GM21825 (cell line): Measurements from ENCODE around the gene COLGALT1.
"Not testable (repeated sequence)": the region's sequence is repeated elsewhere in the genome, so short reads cannot be mapped to it uniquely, and the experiment has no call there.

Experiments used
- ATAC-seq: cut with Tn5 transposase; IDR thresholded peaks from one replicate; pipeline ENCODE4 v1.9.1; 2021; ENCODE audit warnings: mild to moderate bottlenecking, moderate library complexity; ENCODE audit not compliant: unreplicated experiment

The COLGALT1 gene

DNA sequence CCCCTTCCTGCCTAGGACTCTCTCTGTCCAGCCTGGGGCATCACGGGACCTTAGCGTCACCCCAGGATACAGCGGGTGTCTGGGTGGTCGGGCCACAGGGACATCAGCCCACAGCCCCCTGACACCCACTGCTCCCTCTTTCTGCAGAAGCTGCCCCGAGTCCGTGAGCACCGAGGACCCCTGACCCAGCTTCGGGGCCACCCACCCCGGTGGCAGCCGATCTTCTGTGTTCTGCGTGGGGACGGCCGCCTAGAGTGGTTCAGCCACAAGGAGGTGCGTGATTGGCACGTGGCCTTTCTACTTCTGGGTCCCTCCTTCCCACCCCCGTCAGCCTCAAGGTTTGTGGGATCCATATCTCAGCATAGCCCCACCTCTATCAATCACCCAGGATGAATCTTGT lies 23.3 kb upstream of the COLGALT1 start:
- ATAC-seq, result no peak

- ATAC-seq, result no peak
These were observed 22.9 kb upstream of the COLGALT1 start for GRCh38 chr19:17532557-17532956.

- no peak for ATAC-seq
These were observed 20.7 kb upstream of the COLGALT1 start for GRCh38 chr19:17534767-17535166.

- no peak for ATAC-seq
These were observed 18.5 kb upstream of the COLGALT1 start for GRCh38 chr19:17536955-17537354.

- ATAC-seq, result no peak
These were observed 16.7 kb upstream of the COLGALT1 start for GRCh38 chr19:17538684-17539237.

- peak; percentile 61 for ATAC-seq
These were observed 16.0 kb upstream of the COLGALT1 start for GRCh38 chr19:17539238-17540117.

- no peak for ATAC-seq
These were observed 15.3 kb upstream of the COLGALT1 start for GRCh38 chr19:17540174-17540573.

DNA sequence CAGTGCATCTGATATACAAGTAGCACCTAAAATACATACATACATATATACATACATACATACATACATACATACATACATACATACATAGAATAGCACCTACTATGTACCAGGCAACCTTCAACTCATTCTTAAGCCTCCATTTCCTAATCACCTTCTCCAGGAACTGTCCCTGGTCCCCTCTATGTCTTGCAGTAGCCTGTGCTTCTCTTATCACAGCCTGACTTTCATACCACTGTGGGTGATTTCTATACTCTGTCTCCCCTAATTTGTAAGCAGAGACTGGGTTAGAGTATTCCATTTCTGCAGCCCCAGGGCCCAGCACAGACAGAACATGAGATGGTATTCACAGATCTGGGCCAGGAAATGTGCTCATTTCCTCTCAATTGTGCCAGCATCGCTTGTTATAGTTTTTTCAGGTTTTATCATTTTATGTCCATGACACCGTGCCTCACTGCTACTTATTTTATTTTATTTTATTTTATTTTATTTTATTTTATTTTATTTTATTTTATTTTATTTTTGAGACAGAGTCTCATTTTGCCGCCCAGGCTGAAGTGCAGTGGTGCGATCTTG lies 14.2 kb upstream of the COLGALT1 start:
- no peak for ATAC-seq

DNA sequence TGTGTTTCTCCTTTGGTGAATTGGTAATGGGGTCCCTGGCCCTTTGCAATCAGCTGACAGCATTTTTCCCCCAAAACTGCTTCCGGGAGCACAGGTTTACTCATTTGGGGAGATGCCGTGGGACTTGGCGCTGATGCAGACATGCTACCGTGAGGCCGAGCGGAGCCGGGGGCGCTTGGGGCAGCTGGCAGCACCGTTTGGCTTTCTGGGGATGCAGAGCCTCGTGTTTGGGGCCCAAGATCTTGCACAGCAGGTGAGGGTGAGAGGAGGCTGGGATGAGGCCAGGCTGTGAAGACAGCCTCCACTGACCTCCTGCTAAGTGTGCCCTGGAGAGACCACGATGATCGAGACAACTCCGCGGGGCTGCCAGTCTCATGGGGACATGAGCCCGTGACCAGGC lies 13.4 kb upstream of the COLGALT1 start:
- ATAC-seq, result no peak

GRCh38 chr19:17542793-17543582 lies 12.5 kb upstream of the COLGALT1 start:
- no peak for ATAC-seq

GRCh38 chr19:17543986-17544385 lies 11.5 kb upstream of the COLGALT1 start:
- ATAC-seq, result no peak

GRCh38 chr19:17544418-17544817 lies 11.0 kb upstream of the COLGALT1 start:
- ATAC-seq, result no peak

DNA sequence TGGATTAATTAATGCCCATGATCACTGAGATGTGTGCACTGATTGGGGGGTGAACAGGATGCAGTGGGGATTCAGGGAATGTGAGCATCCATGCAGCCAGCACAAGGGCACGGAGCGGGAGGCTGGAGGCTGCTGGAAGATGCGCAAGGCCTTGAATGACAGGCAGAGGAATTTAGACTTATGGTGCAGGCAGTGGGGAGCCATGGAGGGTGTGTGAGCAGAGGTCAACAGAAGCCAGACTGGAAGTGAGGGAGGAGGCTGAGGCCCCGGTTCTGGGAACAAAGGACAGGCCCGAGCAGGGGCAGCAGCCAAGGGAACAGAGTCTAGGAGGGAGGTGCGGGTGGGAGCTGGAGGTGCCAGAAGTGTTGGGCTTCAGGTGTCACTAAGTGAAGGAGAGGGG lies 7.3 kb upstream of the COLGALT1 start:
- ATAC-seq, result no peak

- ATAC-seq, result no peak
These were observed 6.2 kb upstream of the COLGALT1 start for GRCh38 chr19:17549085-17549740.

GRCh38 chr19:17550076-17550667 lies 5.3 kb upstream of the COLGALT1 start:
- ATAC-seq, result no peak

GRCh38 chr19:17552735-17553134 lies 2.7 kb upstream of the COLGALT1 start:
- not testable (repeated sequence) for ATAC-seq

- no peak for ATAC-seq
These were observed 2.2 kb upstream of the COLGALT1 start for GRCh38 chr19:17553256-17553655.

- ATAC-seq, result no peak
These were observed 425 bp upstream of the COLGALT1 start for GRCh38 chr19:17554968-17555479.

DNA sequence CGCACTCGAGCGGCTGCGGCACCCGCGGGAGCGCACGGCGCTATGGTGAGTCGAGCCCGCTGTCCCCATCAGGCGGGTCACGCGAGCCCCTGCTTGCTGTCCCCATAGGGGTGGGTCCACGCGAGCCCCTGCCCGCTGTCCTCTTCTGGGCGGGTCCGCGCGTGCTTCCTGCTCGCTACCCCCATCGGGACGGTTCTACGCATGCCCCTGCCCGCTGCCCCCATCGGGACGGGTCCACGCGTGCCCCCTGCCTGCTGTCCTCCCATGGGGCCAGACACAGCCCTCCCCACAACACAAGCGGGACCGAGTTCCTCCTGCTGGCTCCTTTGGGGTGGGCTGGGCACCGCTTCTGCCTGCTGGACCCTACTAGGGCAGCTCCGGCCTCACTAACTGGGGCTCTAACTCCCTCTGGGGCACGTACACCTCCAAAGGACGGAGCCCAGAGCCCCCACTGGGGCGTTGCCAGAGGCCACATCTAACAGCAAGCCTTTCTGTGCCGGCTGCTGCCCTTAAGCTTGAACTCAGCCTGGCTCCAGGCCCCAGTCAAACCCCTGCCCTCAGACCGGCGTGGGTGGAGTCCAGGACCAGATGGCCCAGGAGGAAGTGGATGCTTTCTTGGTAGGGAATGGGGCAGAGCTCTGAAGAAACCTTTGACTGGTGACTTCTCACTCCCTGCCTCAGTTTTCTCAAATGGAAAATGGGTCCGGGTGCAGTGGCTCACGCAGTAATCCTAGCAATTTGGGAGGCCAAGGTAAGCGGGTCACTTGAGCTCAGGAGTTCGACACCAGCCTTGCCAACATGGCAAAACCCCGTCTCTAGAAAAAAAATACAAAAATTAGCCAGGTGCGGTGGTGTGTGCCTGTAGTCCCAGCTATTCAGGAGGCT lies 722 bp downstream of the COLGALT1 start:
- peak; percentile 30 for ATAC-seq
